Kidney (tissue), 14 donors: ENCODE data around the gene TBX21. TPM values are rescaled to one million over a fixed set of nuclear protein-coding genes. Genes with fewer than 3 reads are reported as not detected.

ENCODE experiments used
- DNase-seq, 5 donors: peaks; one replicate each; pipeline ENCODE4 v3.0.0-alpha.2; 2013 to 2020
- FAIRE-seq: peaks from 2 replicates; lab custom pipeline; 2012; peaks lifted over from hg19 to GRCh38; lab: Jason Lieb, UNC
- H3K27ac ChIP-seq, 2 donors: one replicate each; pipeline ENCODE4 v1.7.0; 2013; ENCODE audit warnings: low read depth in 2 of 2, low read length in 2 of 2, inconsistent platforms in 1 of 2
- H3K27me3 ChIP-seq: one replicate; pipeline ENCODE4 v1.7.1; 2013; ENCODE audit warnings: low read length, inconsistent platforms; ENCODE audit not compliant: control insufficient read depth, insufficient read depth
- H3K36me3 ChIP-seq, 3 donors: one replicate each; pipeline versions ENCODE4 v1.7.0 to v1.7.1; 2013; ENCODE audit warnings: low read length in 3 of 3, control low read depth in 1 of 3, inconsistent platforms in 1 of 3; ENCODE audit not compliant: insufficient read depth in 3 of 3, control insufficient read depth in 2 of 3
- H3K4me1 ChIP-seq, 3 donors: one replicate each; pipeline versions ENCODE4 v1.7.0 to v1.7.1; 2013; ENCODE audit warnings: low read length in 3 of 3, inconsistent platforms in 1 of 3, low read depth in 1 of 3; ENCODE audit not compliant: control insufficient read depth in 2 of 3, insufficient read depth in 2 of 3
- H3K4me3 ChIP-seq, 3 donors: one replicate each; pipeline versions ENCODE4 v1.7.0 to v1.8.1; 2013; ENCODE audit warnings: low read length in 3 of 3, control low read depth in 1 of 3, inconsistent platforms in 1 of 3
- H3K9ac ChIP-seq, 3 donors: one replicate each; pipeline versions ENCODE4 v1.7.0 to v1.7.1; 2013; ENCODE audit warnings: low read length in 3 of 3, control low read depth in 1 of 3, inconsistent platforms in 1 of 3
- H3K9me3 ChIP-seq, 3 donors: one replicate each; pipeline versions ENCODE4 v1.7.0 to v1.7.1; 2013; ENCODE audit warnings: low read length in 3 of 3, control low read depth in 1 of 3, inconsistent platforms in 1 of 3; ENCODE audit not compliant: control insufficient read depth in 2 of 3, insufficient read depth in 1 of 3
- CTCF ChIP-seq: IDR thresholded peaks from 3 replicates; pipeline ENCODE4 v1.5.1; 2012; ENCODE audit warnings: mild to moderate bottlenecking, moderate library complexity, borderline replicate concordance; ENCODE audit not compliant: insufficient read depth; ENCODE audit errors: extremely low read depth
- intact Hi-C: fragments of 100-400 bp; cut with DNase I; formaldehyde crosslinking; loops from one replicate; pipeline ENCODE4 v1.11.1; 2022
- polyA plus RNA-seq: library from polyadenylated mRNA; stranded (reverse); fragments of 350-450 nt; fragmentation: Illumina TruSeq; extraction: RNeasy Lipid Tissue Mini Kit (QIAGEN cat#74804); gene quantifications from one replicate; pipeline ENCODE4 v1.2.3, GENCODE V29; 2014; ENCODE audit warnings: low read depth, low replicate concordance; ENCODE audit not compliant: insufficient read depth
- total RNA-seq: library from RNA; stranded (reverse); fragmentation: NEBNext Ultra II Directional; extraction: Animal tissue kit (Norgen Biotek cat#: 25700); gene quantifications from one replicate; pipeline ENCODE4 v1.2.1, GENCODE V29; 2021
- donor health status: control.
- donor health status: control.
- donor health status: control.
- donor health status: control.
- donor health status: control.
- donor health status: DM: yes; HTN: yes; CAD: no.
- donor health status: Normal renal cell carcinoma (clear cell type).

Gene TBX21
- total and polyA plus RNA-seq, 2 donors from 2014 or later = 0.24 to 1.9 TPM

DNA sequence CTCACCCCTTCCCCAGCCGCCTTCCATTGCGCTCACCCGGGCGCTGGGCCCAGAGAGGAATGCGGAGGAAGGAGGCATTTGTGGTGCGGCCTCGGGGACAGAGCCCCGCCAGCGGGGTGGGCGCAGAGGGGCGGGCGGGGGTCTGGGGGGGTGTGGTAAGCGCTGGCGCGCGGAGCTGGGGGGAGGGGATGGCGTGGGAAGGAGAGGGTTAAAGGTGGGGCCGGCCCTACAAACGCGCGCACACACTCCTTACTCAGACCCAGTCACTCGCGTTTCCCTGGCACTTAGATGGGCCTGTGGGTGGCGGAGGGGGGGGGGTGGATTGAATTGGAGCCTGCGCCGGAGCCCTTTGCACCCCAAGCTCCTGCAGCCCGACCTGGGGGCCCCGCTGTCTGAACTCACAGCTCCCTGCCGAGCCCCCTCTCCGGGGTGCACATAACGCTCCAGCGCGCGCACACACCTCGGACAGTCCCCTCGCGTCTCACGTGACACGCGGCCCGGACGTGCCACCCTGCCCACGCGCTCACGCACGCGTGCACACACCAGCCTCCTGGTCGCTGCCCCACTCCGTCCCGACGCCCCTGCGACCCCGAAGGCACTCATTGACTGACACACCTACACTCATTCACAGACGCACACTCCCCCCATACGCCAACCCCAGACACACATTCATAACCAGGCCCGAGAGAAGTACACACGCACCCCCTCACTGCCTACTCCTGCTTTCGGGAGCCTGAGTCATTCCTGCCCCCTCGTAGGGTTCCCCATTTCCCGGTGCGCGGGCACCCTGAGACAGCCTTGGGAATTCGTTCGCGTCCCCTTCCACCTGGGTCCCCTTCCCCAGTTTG lies 38.2 kb upstream of the TBX21 start:
- H3K27ac ChIP-seq = peak overlapping the region; percentile 83
- no peaks in the 10 kb centered on the region for H3K27me3 ChIP-seq
- peak overlapping the region; percentile 65 to 69 (median 68) for H3K4me3 ChIP-seq
- H3K36me3 ChIP-seq = peaks cover 2 to 5% (median 4%) of the 10 kb centered on the region in 3 donors
- peak overlapping the region in 2 of 3 donors; percentile 62 to 65 for H3K9ac ChIP-seq
- FAIRE-seq = no peak
- peaks cover 6 to 24% (median 16%) of the 10 kb centered on the region in 3 donors for H3K4me1 ChIP-seq
- intact Hi-C loops = no loop called here
- peak; percentile 51 to 91 (median 73) for DNase-seq
- H3K9me3 ChIP-seq = no peaks in the 10 kb centered on the region
- TF ChIP-seq CTCF = no peak

GRCh38 chr17:47695429-47696376 lies 37.3 kb upstream of the TBX21 start:
- Histone ChIP-seq H3K27me3 (no peaks in the 10 kb centered on the region), H3K27ac (peak overlapping the region; percentile 83), H3K9me3 (no peaks in the 10 kb centered on the region), H3K4me3 (peak overlapping the region; percentile 65 to 69 (median 68)), H3K9ac (peak overlapping the region in 2 of 3 donors; percentile 62 to 65), H3K36me3 (peaks cover 2 to 9% (median 4%) of the 10 kb centered on the region in 3 donors), H3K4me1 (peaks cover 6 to 22% (median 16%) of the 10 kb centered on the region in 3 donors)
- no peak for TF ChIP-seq CTCF
- FAIRE-seq (no peak), DNase-seq (peak in 3 of 5 donors; percentile 51 to 87 (median 75))
- intact Hi-C loops = no loop called here

- peaks cover 6 to 22% (median 13%) of the 10 kb centered on the region in 3 donors for H3K4me1 ChIP-seq
- H3K9me3 ChIP-seq = no peaks in the 10 kb centered on the region
- H3K36me3 ChIP-seq = peaks cover 2 to 10% (median 4%) of the 10 kb centered on the region in 3 donors
- FAIRE-seq = no peak
- H3K27ac ChIP-seq = no peak overlapping the region
- intact Hi-C loops = no loop called here
- no peak overlapping the region for H3K9ac ChIP-seq
- DNase-seq = peak in 2 of 5 donors; percentile 40 to 59
- no peak for TF ChIP-seq CTCF
- no peaks in the 10 kb centered on the region for H3K27me3 ChIP-seq
- H3K4me3 ChIP-seq = peak overlapping the region in 1 of 3 donors; percentile 32
Measured at GRCh38 chr17:47696717-47697642, 36.1 kb upstream of the TBX21 start.
